Measurements from ENCODE around the gene MRPS12.

DNA sequence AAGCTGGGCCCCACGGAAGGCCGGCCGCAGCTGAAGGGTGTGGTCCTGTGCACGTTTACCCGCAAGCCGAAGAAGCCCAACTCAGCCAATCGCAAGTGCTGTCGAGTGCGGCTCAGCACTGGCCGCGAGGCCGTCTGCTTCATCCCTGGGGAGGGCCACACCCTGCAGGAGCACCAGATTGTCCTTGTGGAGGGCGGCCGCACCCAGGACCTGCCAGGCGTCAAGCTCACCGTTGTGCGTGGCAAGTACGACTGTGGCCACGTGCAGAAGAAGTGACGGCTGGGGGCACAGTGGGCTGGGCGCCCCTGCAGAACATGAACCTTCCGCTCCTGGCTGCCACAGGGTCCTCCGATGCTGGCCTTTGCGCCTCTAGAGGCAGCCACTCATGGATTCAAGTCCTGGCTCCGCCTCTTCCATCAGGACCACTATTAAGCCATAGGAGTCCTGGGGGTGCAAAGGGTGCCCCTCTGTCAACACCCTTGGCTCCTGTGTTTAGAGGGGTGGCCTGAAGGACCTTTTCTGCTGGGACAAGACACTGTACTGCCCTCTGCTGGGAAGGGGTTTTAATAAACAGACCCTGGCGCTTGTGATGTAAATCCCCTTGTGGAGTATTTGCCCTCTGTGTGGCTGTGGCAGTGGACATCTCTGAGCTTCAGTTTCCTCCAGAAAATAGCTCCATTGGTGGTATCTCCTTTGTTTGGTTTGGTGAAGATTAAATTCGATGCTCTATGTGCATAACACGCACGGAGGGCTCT lies 1.9 kb downstream of the MRPS12 start:
- TF ChIP-seq, protein P1, sequence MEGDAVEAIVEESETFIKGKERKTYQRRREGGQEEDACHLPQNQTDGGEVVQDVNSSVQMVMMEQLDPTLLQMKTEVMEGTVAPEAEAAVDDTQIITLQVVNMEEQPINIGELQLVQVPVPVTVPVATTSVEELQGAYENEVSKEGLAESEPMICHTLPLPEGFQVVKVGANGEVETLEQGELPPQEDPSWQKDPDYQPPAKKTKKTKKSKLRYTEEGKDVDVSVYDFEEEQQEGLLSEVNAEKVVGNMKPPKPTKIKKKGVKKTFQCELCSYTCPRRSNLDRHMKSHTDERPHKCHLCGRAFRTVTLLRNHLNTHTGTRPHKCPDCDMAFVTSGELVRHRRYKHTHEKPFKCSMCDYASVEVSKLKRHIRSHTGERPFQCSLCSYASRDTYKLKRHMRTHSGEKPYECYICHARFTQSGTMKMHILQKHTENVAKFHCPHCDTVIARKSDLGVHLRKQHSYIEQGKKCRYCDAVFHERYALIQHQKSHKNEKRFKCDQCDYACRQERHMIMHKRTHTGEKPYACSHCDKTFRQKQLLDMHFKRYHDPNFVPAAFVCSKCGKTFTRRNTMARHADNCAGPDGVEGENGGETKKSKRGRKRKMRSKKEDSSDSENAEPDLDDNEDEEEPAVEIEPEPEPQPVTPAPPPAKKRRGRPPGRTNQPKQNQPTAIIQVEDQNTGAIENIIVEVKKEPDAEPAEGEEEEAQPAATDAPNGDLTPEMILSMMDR (IDR thresholded peaks at IDR 0.05), result no peak
- TF ChIP-seq POLR2A (IDR thresholded peaks at IDR 0.05), result no peak
